ENCODE results near the gene SORCS3. TPM values are rescaled to one million over a fixed set of nuclear protein-coding genes. Genes with fewer than 3 reads are reported as not detected.

SORCS3 gene
- total and polyA plus RNA-seq, 4 donors: 0.93 TPM; not detected in 3

DNA sequence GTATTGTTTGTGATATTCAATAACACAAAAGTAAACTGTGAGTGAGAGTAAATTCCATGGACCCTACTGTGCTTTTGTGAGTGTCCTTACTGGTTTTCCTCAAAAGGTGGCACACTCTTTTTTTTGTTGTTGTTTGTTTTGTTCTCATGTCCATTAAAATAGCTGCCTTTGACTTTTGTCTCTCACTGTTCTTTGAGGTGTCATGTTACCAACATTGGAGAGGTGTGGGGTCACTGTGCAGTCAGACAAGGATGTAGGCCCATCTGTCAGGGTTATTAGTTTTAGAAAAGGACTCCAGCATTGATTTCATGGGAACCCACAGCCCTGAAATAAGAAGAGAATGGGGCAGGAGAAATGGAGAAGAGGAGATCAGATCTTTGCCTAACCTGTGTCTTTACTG is 383.1 kb downstream of the SORCS3 start:
- H3K27ac ChIP-seq (ENCODE audit: low read depth in 1 of 2, low read length in 2 of 2): no peak overlapping the region
- H3K9ac ChIP-seq (ENCODE audit: low read depth in 1 of 2, low read length in 2 of 2): no peak overlapping the region
- H3K36me3 ChIP-seq (ENCODE audit: control insufficient read depth in 4 of 4, insufficient read depth in 3 of 4, low read depth in 1 of 4, low read length in 3 of 4): no peaks in the 10 kb centered on the region
- H3K4me3 ChIP-seq (ENCODE audit: low read depth in 1 of 3, low read length in 3 of 3): no peak overlapping the region
- H3K9me3 ChIP-seq (ENCODE audit: control insufficient read depth in 4 of 4, low read length in 3 of 4): no peaks in the 10 kb centered on the region
- no peaks in the 10 kb centered on the region for H3K4me1 ChIP-seq (ENCODE audit: control insufficient read depth in 4 of 4, insufficient read depth in 4 of 4, low read length in 3 of 4)
- DNase-seq (ENCODE audit: low spot score): no peak
- H3K27me3 ChIP-seq (ENCODE audit: control insufficient read depth in 4 of 4, insufficient read depth in 4 of 4, low read length in 3 of 4): peaks cover 0 to 3% (median 0%) of the 10 kb centered on the region in 4 donors
- TF ChIP-seq, protein P1, sequence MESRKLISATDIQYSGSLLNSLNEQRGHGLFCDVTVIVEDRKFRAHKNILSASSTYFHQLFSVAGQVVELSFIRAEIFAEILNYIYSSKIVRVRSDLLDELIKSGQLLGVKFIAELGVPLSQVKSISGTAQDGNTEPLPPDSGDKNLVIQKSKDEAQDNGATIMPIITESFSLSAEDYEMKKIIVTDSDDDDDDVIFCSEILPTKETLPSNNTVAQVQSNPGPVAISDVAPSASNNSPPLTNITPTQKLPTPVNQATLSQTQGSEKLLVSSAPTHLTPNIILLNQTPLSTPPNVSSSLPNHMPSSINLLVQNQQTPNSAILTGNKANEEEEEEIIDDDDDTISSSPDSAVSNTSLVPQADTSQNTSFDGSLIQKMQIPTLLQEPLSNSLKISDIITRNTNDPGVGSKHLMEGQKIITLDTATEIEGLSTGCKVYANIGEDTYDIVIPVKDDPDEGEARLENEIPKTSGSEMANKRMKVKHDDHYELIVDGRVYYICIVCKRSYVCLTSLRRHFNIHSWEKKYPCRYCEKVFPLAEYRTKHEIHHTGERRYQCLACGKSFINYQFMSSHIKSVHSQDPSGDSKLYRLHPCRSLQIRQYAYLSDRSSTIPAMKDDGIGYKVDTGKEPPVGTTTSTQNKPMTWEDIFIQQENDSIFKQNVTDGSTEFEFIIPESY (IDR thresholded peaks at IDR 0.05): no peak
- TF ChIP-seq YY1 (IDR thresholded peaks at IDR 0.05) (no peak), REST (IDR thresholded peaks at IDR 0.05) (no peak), GABPA (IDR thresholded peaks at IDR 0.05 in 1 of 2, conservative IDR thresholded peaks at IDR 0.05 in 1 of 2) (no peak), FOXA1 (IDR thresholded peaks at IDR 0.05) (no peak), RAD21 (IDR thresholded peaks at IDR 0.05) (no peak), HNF4A (conservative IDR thresholded peaks at IDR 0.05) (no peak), TAF1 (conservative IDR thresholded peaks at IDR 0.05) (no peak), CTCF (IDR thresholded peaks at IDR 0.05; ENCODE audit: low read depth, low read length, missing input control) (no peak), ATF3 (IDR thresholded peaks at IDR 0.05) (no peak), NR2F2 (IDR thresholded peaks at IDR 0.05) (no peak), SP1 (IDR thresholded peaks at IDR 0.05) (no peak), HNF4G (IDR thresholded peaks at IDR 0.05) (no peak), JUND (IDR thresholded peaks at IDR 0.05) (no peak), EGR1 (IDR thresholded peaks at IDR 0.05; ENCODE audit: low read depth in 2 of 2) (no peak)
- TF ChIP-seq, protein P2, sequence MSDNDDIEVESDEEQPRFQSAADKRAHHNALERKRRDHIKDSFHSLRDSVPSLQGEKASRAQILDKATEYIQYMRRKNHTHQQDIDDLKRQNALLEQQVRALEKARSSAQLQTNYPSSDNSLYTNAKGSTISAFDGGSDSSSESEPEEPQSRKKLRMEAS (IDR thresholded peaks at IDR 0.05): no peak

DNA sequence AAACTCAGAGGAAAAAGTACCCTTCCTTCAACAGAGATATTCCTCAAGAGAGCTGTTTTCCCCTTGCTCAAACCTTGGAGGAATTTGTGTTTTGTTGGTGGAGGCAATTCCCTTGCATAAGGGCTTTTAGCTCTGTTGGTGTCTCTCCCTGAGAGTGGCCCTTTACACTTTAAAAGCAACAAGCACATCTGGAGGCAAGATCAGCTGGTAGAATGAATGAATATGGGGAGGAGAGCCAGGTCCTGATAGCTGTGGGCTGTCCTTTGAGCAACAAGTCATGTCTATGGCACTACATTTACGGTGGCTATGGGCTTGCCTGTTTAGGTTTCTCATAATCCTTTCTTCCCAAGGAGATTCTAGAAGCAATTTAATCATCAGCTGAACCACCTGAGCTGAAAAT is 384.0 kb downstream of the SORCS3 start:
- no peak overlapping the region for H3K4me3 ChIP-seq (ENCODE audit: low read depth in 1 of 3, low read length in 3 of 3)
- H3K36me3 ChIP-seq (ENCODE audit: control insufficient read depth in 4 of 4, insufficient read depth in 3 of 4, low read depth in 1 of 4, low read length in 3 of 4): no peaks in the 10 kb centered on the region
- no peaks in the 10 kb centered on the region for H3K4me1 ChIP-seq (ENCODE audit: control insufficient read depth in 4 of 4, insufficient read depth in 4 of 4, low read length in 3 of 4)
- H3K27ac ChIP-seq (ENCODE audit: low read depth in 1 of 2, low read length in 2 of 2): no peak overlapping the region
- peaks cover 0 to 3% (median 0%) of the 10 kb centered on the region in 4 donors for H3K27me3 ChIP-seq (ENCODE audit: control insufficient read depth in 4 of 4, insufficient read depth in 4 of 4, low read length in 3 of 4)
- H3K9ac ChIP-seq (ENCODE audit: low read depth in 1 of 2, low read length in 2 of 2): no peak overlapping the region
- DNase-seq (ENCODE audit: low spot score): no peak
- 69% methylated on average over 1 of the region's 1 CpG for WGBS
- no peaks in the 10 kb centered on the region for H3K9me3 ChIP-seq (ENCODE audit: control insufficient read depth in 4 of 4, low read length in 3 of 4)
- TF ChIP-seq, protein P1 (IDR thresholded peaks at IDR 0.05): no peak
- TF ChIP-seq NR2F2 (IDR thresholded peaks at IDR 0.05) (no peak), EGR1 (IDR thresholded peaks at IDR 0.05; ENCODE audit: low read depth in 2 of 2) (no peak), FOXA1 (IDR thresholded peaks at IDR 0.05) (no peak), HNF4A (conservative IDR thresholded peaks at IDR 0.05) (no peak), CTCF (IDR thresholded peaks at IDR 0.05; ENCODE audit: low read depth, low read length, missing input control) (no peak), TAF1 (conservative IDR thresholded peaks at IDR 0.05) (no peak), FOXA2 (IDR thresholded peaks at IDR 0.05) (no peak), GABPA (IDR thresholded peaks at IDR 0.05 in 1 of 2, conservative IDR thresholded peaks at IDR 0.05 in 1 of 2) (no peak)
- TF ChIP-seq, protein P2 (IDR thresholded peaks at IDR 0.05): no peak
